Breast epithelium (tissue), 4 donors: ENCODE results near the gene SETD4. TPM values are rescaled to one million over a fixed set of nuclear protein-coding genes. Genes with fewer than 3 reads are reported as not detected.
"Not testable (repeated sequence)": the region's sequence is repeated elsewhere in the genome, so short reads cannot be mapped to it uniquely, and the experiment has no call there.

Experiments
- DNase-seq, 2 donors: peaks; one replicate each; pipeline ENCODE4 v3.0.0-alpha.2; 2019; ENCODE audit warnings: low spot score in 2 of 2
- H3K27ac ChIP-seq, 2 donors: fragments of 200-600 bp; sonication (generic) in 1 of 2; one replicate each; pipeline ENCODE4 v1.5.1; 2016 to 2019; ENCODE audit warnings: mild to moderate bottlenecking in 1 of 2
- H3K27me3 ChIP-seq, 2 donors: fragments of 200-600 bp; sonication (generic) in 1 of 2; one replicate each; pipeline versions ENCODE4 v1.5.1 to v1.6.0; 2017 to 2019; ENCODE audit warnings: control low read depth in 1 of 2, mild to moderate bottlenecking in 1 of 2
- H3K36me3 ChIP-seq: fragments of 200-600 bp; one replicate; pipeline ENCODE4 v1.5.1; 2019
- H3K4me1 ChIP-seq, 2 donors: fragments of 200-600 bp; sonication (generic); one replicate each; pipeline ENCODE4 v1.5.1; 2016 to 2019; ENCODE audit warnings: control low read depth in 1 of 2
- H3K4me3 ChIP-seq, 3 donors: fragments of 200-600 bp; sonication (generic); 1 replicate in 2 of 3; 2 replicates in 1 of 3; pipeline ENCODE4 v1.5.1; 2016 to 2019; ENCODE audit warnings: mild to moderate bottlenecking in 3 of 3, moderate library complexity in 2 of 3
- H3K9me3 ChIP-seq, 2 donors: fragments of 200-600 bp; sonication (generic) in 1 of 2; one replicate each; pipeline ENCODE4 v1.5.1; 2016 to 2019; ENCODE audit warnings: control low read depth in 1 of 2
- CTCF ChIP-seq, 3 donors: fragments of 450-650 bp; IDR thresholded peaks; one replicate each; pipeline ENCODE4 v1.5.1; 2016 to 2017; ENCODE audit warnings: antibody characterized with exemption in 3 of 3, mild to moderate bottlenecking in 3 of 3, moderate library complexity in 3 of 3
- POLR2A ChIP-seq: fragments of 450-650 bp; IDR thresholded peaks from one replicate; pipeline ENCODE4 v1.6.1; 2016; ENCODE audit warnings: antibody characterized with exemption, mild to moderate bottlenecking, moderate library complexity
- POLR2AphosphoS5 ChIP-seq, 3 donors: sonication (generic); formaldehyde crosslinking; IDR thresholded peaks; one replicate each; pipeline ENCODE4 v1.6.1; 2017; ENCODE audit warnings: antibody characterized with exemption in 3 of 3
- intact Hi-C: fragments of 100-400 bp; cut with DNase I; formaldehyde crosslinking; loops from one replicate; pipeline ENCODE4 v1.15.1; 2023; ENCODE audit warnings: low total_unique reads
- total RNA-seq, 3 donors: library from RNA; depleted of rRNA; stranded (reverse); fragments of >200 nt; gene quantifications; one replicate each; pipeline ENCODE4 v1.1.0, GENCODE V29; 2016

The SETD4 gene
- total RNA-seq, 3 donors from 2014 or later, result 14.2 to 34.1 (median 25.6) TPM

- TF ChIP-seq CTCF (IDR thresholded peaks at IDR 0.05) (no peak), POLR2A (no peak), POLR2AphosphoS5 (IDR thresholded peaks at IDR 0.05) (no peak)
- H3K36me3 ChIP-seq, result no peaks in the 10 kb centered on the region
These were observed 17.4 kb upstream of the SETD4 start for GRCh38 chr21:36077758-36078157.

GRCh38 chr21:36076878-36077655 is 16.7 kb upstream of the SETD4 start:
- no peak overlapping the region for H3K4me3 ChIP-seq
- intact Hi-C loops, result no loop called here
- peaks cover 0 to 12% of the 10 kb centered on the region in 2 donors for H3K4me1 ChIP-seq
- TF ChIP-seq POLR2AphosphoS5 (IDR thresholded peaks at IDR 0.05) (no peak), POLR2A (no peak), CTCF (IDR thresholded peaks at IDR 0.05) (no peak)
- H3K27me3 ChIP-seq, result no peaks in the 10 kb centered on the region
- no peaks in the 10 kb centered on the region for H3K36me3 ChIP-seq
- DNase-seq, result no peak
- no peak overlapping the region for H3K27ac ChIP-seq
- H3K9me3 ChIP-seq, result no peaks in the 10 kb centered on the region

More at GRCh38 chr21:36077758-36078157, 17.4 kb upstream of the SETD4 start:
- no peak overlapping the region for H3K27ac ChIP-seq
- H3K27me3 ChIP-seq, result no peaks in the 10 kb centered on the region
- intact Hi-C loops, result no loop called here
- H3K4me3 ChIP-seq, result no peak overlapping the region
- H3K9me3 ChIP-seq, result no peaks in the 10 kb centered on the region
- peaks cover 0 to 5% of the 10 kb centered on the region in 2 donors for H3K4me1 ChIP-seq
- DNase-seq, result no peak

- DNase-seq, result no peak
- intact Hi-C loops, result no loop called here
- no peaks in the 10 kb centered on the region for H3K9me3 ChIP-seq
- peaks cover 0 to 12% of the 10 kb centered on the region in 2 donors for H3K4me1 ChIP-seq
- no peaks in the 10 kb centered on the region for H3K27me3 ChIP-seq
- TF ChIP-seq POLR2AphosphoS5 (IDR thresholded peaks at IDR 0.05) (no peak), CTCF (IDR thresholded peaks at IDR 0.05) (no peak), POLR2A (no peak)
- H3K27ac ChIP-seq, result no peak overlapping the region
- H3K36me3 ChIP-seq, result no peaks in the 10 kb centered on the region
- no peak overlapping the region for H3K4me3 ChIP-seq
These were observed 15.6 kb upstream of the SETD4 start for GRCh38 chr21:36075953-36076352.

- Histone ChIP-seq H3K27me3 (no peaks in the 10 kb centered on the region), H3K36me3 (no peaks in the 10 kb centered on the region), H3K27ac (peak overlapping the region in 1 of 2 donors; percentile 28), H3K9me3 (no peaks in the 10 kb centered on the region), H3K4me3 (no peak overlapping the region), H3K4me1 (peaks cover 0 to 12% of the 10 kb centered on the region in 2 donors)
- DNase-seq, result no peak
- intact Hi-C loops, result no loop called here
- TF ChIP-seq POLR2AphosphoS5 (IDR thresholded peaks at IDR 0.05), result no peak
- no peak for TF ChIP-seq POLR2A
- TF ChIP-seq CTCF (IDR thresholded peaks at IDR 0.05), result no peak
These were observed 14.8 kb upstream of the SETD4 start for GRCh38 chr21:36075171-36075570.

- peak overlapping the region in 1 of 2 donors; percentile 53 for H3K27ac ChIP-seq
- H3K4me3 ChIP-seq, H3K9me3 ChIP-seq, DNase-seq, intact Hi-C loops, H3K27me3 ChIP-seq, H3K36me3 ChIP-seq: not testable (repeated sequence)
- H3K4me1 ChIP-seq, result peaks cover 0 to 19% of the 10 kb centered on the region in 2 donors
These were observed 13.6 kb upstream of the SETD4 start for GRCh38 chr21:36073911-36074310.
